Measurements from ENCODE around the gene RUSC2. TPM values are rescaled to one million over a fixed set of nuclear protein-coding genes. Genes with fewer than 3 reads are reported as not detected.

The RUSC2 gene, protein sequence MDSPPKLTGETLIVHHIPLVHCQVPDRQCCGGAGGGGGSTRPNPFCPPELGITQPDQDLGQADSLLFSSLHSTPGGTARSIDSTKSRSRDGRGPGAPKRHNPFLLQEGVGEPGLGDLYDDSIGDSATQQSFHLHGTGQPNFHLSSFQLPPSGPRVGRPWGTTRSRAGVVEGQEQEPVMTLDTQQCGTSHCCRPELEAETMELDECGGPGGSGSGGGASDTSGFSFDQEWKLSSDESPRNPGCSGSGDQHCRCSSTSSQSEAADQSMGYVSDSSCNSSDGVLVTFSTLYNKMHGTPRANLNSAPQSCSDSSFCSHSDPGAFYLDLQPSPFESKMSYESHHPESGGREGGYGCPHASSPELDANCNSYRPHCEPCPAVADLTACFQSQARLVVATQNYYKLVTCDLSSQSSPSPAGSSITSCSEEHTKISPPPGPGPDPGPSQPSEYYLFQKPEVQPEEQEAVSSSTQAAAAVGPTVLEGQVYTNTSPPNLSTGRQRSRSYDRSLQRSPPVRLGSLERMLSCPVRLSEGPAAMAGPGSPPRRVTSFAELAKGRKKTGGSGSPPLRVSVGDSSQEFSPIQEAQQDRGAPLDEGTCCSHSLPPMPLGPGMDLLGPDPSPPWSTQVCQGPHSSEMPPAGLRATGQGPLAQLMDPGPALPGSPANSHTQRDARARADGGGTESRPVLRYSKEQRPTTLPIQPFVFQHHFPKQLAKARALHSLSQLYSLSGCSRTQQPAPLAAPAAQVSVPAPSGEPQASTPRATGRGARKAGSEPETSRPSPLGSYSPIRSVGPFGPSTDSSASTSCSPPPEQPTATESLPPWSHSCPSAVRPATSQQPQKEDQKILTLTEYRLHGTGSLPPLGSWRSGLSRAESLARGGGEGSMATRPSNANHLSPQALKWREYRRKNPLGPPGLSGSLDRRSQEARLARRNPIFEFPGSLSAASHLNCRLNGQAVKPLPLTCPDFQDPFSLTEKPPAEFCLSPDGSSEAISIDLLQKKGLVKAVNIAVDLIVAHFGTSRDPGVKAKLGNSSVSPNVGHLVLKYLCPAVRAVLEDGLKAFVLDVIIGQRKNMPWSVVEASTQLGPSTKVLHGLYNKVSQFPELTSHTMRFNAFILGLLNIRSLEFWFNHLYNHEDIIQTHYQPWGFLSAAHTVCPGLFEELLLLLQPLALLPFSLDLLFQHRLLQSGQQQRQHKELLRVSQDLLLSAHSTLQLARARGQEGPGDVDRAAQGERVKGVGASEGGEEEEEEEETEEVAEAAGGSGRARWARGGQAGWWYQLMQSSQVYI (N-terminal part only)
- total RNA-seq (2013; cell fraction: nucleolus; rRNA removed): not detected in 2 replicates
- not detected in 2 replicates for total RNA-seq (2014; rRNA removed)
- not detected in 2 replicates for total RNA-seq (2014; rRNA removed; fragmentation: Illumina TruSeq; extraction: Trizol)
- total RNA-seq (2021): not detected in 2 replicates
- polyA plus RNA-seq (2011; ENCODE audit: low read depth): not detected
- polyA plus RNA-seq (2011; rRNA removed): not detected in 2 replicates
- polyA plus RNA-seq (2011; cell fraction: cytosol; rRNA removed): not detected in 2 replicates
- polyA plus RNA-seq (2011; cell fraction: nucleus; rRNA removed): 0.03 TPM in 1 of 2 replicates, not detected in the other
- 0.05 and 0.07 TPM in 2 replicates for polyA plus RNA-seq (2012)
- not detected in 2 replicates for polyA plus RNA-seq (2014; fragmentation: Illumina TruSeq; extraction: Trizol)
- polyA plus RNA-seq (2014; fragmentation: Nextera tagmentation; extraction: Ambion mirVana): not detected
- polyA plus RNA-seq (2014; rRNA removed): not detected in 2 replicates
- not detected for polyA plus RNA-seq (2016; fragmentation: Nextera tagmentation; extraction: Ambion mirVana)
- not detected in 2 replicates for polyA minus RNA-seq (2011; rRNA and poly(A)+ RNA removed)
- polyA minus RNA-seq (2011; cell fraction: cytosol; rRNA and poly(A)+ RNA removed): not detected in 2 replicates
- polyA minus RNA-seq (2011; cell fraction: nucleus; rRNA and poly(A)+ RNA removed): not detected in 2 replicates
- percentile 4 among the genes with signal in this experiment for Bru-seq, nascent RNA
- percentile 8 among the genes with signal in this experiment for BruChase-seq, experiment 1, labeled RNA remaining after a 6-hour chase
- percentile 15 among the genes with signal in this experiment for BruChase-seq, experiment 2, labeled RNA remaining after a 2-hour chase
- long read RNA-seq, experiment 1: 0 reads
- long read RNA-seq, experiment 2: 0 reads

GRCh38 chr9:35489313-35490154, at the start of gene RUSC2:
Gene RUSC2 (plus strand): TSS chr9:35490111. CDS start chr9:35546522, 56,411 bp downstream.
- ChIA-PET POLR2A (no interaction called here), SMC1A (ENCODE audit: uncharacterized antibody, unreplicated experiment) (no interaction called here), CTCF (no interaction called here), RAD21 (ENCODE audit: unreplicated experiment) (no interaction called here)
- Histone ChIP-seq H2AFZ (ENCODE audit: control insufficient read depth, low read depth, low read length) (peak within 1 kb of the TSS; percentile 70), H3K9ac (ENCODE audit: control insufficient read depth, insufficient read depth, low read length) (no peak within 1 kb of the TSS), H3K27me3 (replicated peaks in 1 of 2; ENCODE audit: control insufficient read depth in 2 of 2, insufficient read depth in 2 of 2, low read length in 1 of 2) (peaks cover 4 to 7% of the 10 kb centered on the region in 2 experiments; a peak in 3 of 4 replicates), H3K4me3 (peak within 1 kb of the TSS; percentile 50; the same call in 1 of the 2 replicates), H3K36me3 (ENCODE audit: control insufficient read depth in 2 of 2, insufficient read depth in 2 of 2, low read length in 1 of 2) (no peaks in the 10 kb centered on the region), H3K9me3 (replicated peaks; ENCODE audit: control insufficient read depth, insufficient read depth, low read length) (no peaks in the 10 kb centered on the region), H3K27ac (ENCODE audit: control insufficient read depth, insufficient read depth) (no peak within 1 kb of the TSS), H4K20me1 (ENCODE audit: control insufficient read depth, insufficient read depth) (no peaks in the 10 kb centered on the region), H3K4me1 (ENCODE audit: control insufficient read depth, insufficient read depth, low read length) (no peaks in the 10 kb centered on the region), H3K79me2 (ENCODE audit: control insufficient read depth, insufficient read depth, low read length) (no peaks in the 10 kb centered on the region), H3K4me2 (ENCODE audit: control insufficient read depth, insufficient read depth) (peak within 1 kb of the TSS; percentile 49)
- DNase-seq (ENCODE audit: low read depth, low spot score) (no peak), ATAC-seq (peak; percentile 64), FAIRE-seq (no peak)
- in situ Hi-C loops (cut with MboI): no loop called here
- no TSS peak for BruUV-seq (replicated peaks)
- intact Hi-C loops (cut with micrococcal nuclease; ENCODE audit: unreplicated experiment): no loop called here
- 11% methylated on average over 68 of the region's 71 CpGs for WGBS (ENCODE audit: insufficient coverage, insufficient replicate concordance, low lambda C conversion rate, missing lambda C conversion rate)
- TF ChIP-seq, protein P1, sequence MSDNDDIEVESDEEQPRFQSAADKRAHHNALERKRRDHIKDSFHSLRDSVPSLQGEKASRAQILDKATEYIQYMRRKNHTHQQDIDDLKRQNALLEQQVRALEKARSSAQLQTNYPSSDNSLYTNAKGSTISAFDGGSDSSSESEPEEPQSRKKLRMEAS (IDR thresholded peaks at IDR 0.05; ENCODE audit: low read depth, low read length): no peak
- TF ChIP-seq RFX5 (IDR thresholded peaks at IDR 0.05; ENCODE audit: low read depth, low read length) (no peak), JUND (IDR thresholded peaks at IDR 0.05; ENCODE audit: low read depth, low read length) (no peak), EGR1 (IDR thresholded peaks at IDR 0.05; ENCODE audit: borderline replicate concordance in 1 of 2, low read depth in 2 of 2, low read length in 2 of 2) (0 out of 3 replicates have a peak, but pooled peaks of 1 of the 2 experiments have one; percentile 24), IKZF1 (conservative IDR thresholded peaks at IDR 0.05) (no peak), SMARCA5 (IDR thresholded peaks at IDR 0.05) (no peak), BMI1 (IDR thresholded peaks at IDR 0.05; ENCODE audit: borderline replicate concordance) (no peak), SREBF1 (IDR thresholded peaks at IDR 0.05; ENCODE audit: low read length) (no peak), BCLAF1 (IDR thresholded peaks at IDR 0.05) (no peak), TCF12 (IDR thresholded peaks at IDR 0.05; ENCODE audit: low read depth, low read length) (0 out of 2 replicates have a peak, but pooled peaks have one; percentile 3), BHLHE40 (IDR thresholded peaks at IDR 0.05; ENCODE audit: borderline replicate concordance in 1 of 2, low read depth in 2 of 2, low read length in 1 of 2) (peak in 1 of 2 experiments; percentile 34; a peak in 1 of 4 replicates), KLF5 (IDR thresholded peaks at IDR 0.05; ENCODE audit: partially characterized antibody) (no peak)
